Astrocyte of the cerebellum (primary cell): ENCODE data around the gene STX4.
A peak's percentile ranks its signal among the peaks of the same experiment; 100 is the strongest.

ENCODE experiments used
- DNase-seq: peaks from one replicate; pipeline ENCODE4 v3.0.0-alpha.2; 2011; ENCODE audit warnings: low read depth
- H3K4me3 ChIP-seq: 2 replicates; pipeline ENCODE4 v1.5.1; 2011; ENCODE audit warnings: mild to moderate bottlenecking, low read depth, low read length, moderate library complexity
- CTCF ChIP-seq: IDR thresholded peaks from 2 replicates; pipeline ENCODE4 v1.5.1; 2012; ENCODE audit warnings: low read length, low read depth, moderate library complexity, mild to moderate bottlenecking; ENCODE audit errors: missing control alignments
- in situ Hi-C: cut with HindIII; loops from 2 replicates; pipeline ENCODE4 v1.10.0; 2017; ENCODE audit warnings: low sequenced_read_pairs

Gene STX4

GRCh38 chr16:31063843-31064611, 30.7 kb downstream of the STX4 start:
- no peak overlapping the region for H3K4me3 ChIP-seq
- TF ChIP-seq CTCF: no peak
- in situ Hi-C loops: loop anchor here (5.0 to 25.0 kb wide), 2 partner anchors 62 to 127 kb away; partner anchors contain the start of gene ORAI3
- no peak for DNase-seq

- no peak overlapping the region for H3K4me3 ChIP-seq
Measured at GRCh38 chr16:31064882-31065461, 31.6 kb downstream of the STX4 start.

GRCh38 chr16:31067342-31067741, 34.0 kb downstream of the STX4 start:
- in situ Hi-C loops: loop anchor here (25.0 kb wide), 1 partner anchor 130 kb away; the partner anchor contains the start of gene ORAI3
- TF ChIP-seq CTCF: no peak
- H3K4me3 ChIP-seq: no peak overlapping the region
- no peak for DNase-seq

More at GRCh38 chr16:31064882-31065461, 31.6 kb downstream of the STX4 start:
- DNase-seq: peak; percentile 84
- TF ChIP-seq CTCF: no peak
- in situ Hi-C loops: loop anchor here (5.0 to 25.0 kb wide), 2 partner anchors 63 to 128 kb away; partner anchors contain the start of gene ORAI3

- no peak for TF ChIP-seq CTCF
- peak; percentile 70 for DNase-seq
- H3K4me3 ChIP-seq: peak overlapping the region; percentile 85
- in situ Hi-C loops: loop anchor here (25.0 kb wide), 1 partner anchor 135 kb away; the partner anchor contains the start of gene ORAI3
Measured at GRCh38 chr16:31071861-31072260, 38.5 kb downstream of the STX4 start.

GRCh38 chr16:31072540-31073141, 39.3 kb downstream of the STX4 start:
- in situ Hi-C loops: loop anchor here (25.0 kb wide), 1 partner anchor 135 kb away; the partner anchor contains the start of gene ORAI3
- TF ChIP-seq CTCF: no peak
- no peak for DNase-seq
- peak overlapping the region; percentile 85 for H3K4me3 ChIP-seq
